ENCODE results near the gene CKS1B.
"Not testable (repeated sequence)": the region's sequence is repeated elsewhere in the genome, so short reads cannot be mapped to it uniquely, and the experiment has no call there.

The CKS1B gene

DNA sequence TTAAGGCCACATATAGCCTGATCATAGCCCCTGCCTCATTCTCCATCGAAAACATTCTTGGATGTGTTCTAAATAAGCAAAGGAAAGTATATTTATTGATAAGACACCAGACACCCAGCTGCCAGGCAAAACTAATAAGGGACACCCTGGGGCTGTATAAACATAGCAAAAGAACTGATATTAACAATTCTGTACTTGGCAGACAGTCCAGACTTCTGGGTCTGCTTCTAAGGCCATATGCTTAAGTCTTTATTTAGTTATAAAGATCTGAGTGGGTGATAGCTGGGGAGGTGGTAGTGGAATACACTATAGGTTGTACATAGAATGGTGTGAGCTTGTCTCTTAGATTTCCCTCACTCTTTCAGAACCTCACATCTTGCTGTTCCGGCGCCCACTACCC, 3.9 kb downstream of the CKS1B start:
- TF ChIP-seq, protein P1, sequence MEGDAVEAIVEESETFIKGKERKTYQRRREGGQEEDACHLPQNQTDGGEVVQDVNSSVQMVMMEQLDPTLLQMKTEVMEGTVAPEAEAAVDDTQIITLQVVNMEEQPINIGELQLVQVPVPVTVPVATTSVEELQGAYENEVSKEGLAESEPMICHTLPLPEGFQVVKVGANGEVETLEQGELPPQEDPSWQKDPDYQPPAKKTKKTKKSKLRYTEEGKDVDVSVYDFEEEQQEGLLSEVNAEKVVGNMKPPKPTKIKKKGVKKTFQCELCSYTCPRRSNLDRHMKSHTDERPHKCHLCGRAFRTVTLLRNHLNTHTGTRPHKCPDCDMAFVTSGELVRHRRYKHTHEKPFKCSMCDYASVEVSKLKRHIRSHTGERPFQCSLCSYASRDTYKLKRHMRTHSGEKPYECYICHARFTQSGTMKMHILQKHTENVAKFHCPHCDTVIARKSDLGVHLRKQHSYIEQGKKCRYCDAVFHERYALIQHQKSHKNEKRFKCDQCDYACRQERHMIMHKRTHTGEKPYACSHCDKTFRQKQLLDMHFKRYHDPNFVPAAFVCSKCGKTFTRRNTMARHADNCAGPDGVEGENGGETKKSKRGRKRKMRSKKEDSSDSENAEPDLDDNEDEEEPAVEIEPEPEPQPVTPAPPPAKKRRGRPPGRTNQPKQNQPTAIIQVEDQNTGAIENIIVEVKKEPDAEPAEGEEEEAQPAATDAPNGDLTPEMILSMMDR (IDR thresholded peaks at IDR 0.05; ENCODE audit: low read depth, low read length, missing control alignments): no peak
- no peak overlapping the region for H3K4me3 ChIP-seq (replicated peaks; ENCODE audit: low read depth, low read length)
- DNase-seq (ENCODE audit: extremely low read depth, low read depth): no peak

DNA sequence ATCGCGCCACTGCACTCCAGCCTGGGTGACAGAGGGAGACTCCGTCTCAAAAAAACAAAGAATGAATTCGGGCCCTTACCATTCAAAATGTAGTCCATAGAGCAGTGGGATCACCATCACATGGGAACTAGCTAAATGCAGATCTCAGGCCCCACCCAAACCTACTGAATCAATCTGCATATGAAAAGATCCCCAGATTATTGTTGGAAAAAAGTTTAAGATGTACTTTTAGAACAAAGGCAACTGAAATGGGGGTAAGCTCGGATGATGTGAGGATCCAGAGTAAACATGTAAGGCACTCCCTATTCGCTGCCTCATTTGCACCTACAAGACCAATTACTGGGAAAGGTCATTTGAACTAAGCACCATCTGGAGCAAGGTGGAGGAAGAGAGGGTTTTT, 7.9 kb downstream of the CKS1B start:
- no peak for DNase-seq (ENCODE audit: extremely low read depth, low read depth)
- H3K4me3 ChIP-seq (replicated peaks; ENCODE audit: low read depth, low read length): peak overlapping the region; percentile 94
- TF ChIP-seq, protein P1 (IDR thresholded peaks at IDR 0.05; ENCODE audit: low read depth, low read length, missing control alignments): no peak

DNA sequence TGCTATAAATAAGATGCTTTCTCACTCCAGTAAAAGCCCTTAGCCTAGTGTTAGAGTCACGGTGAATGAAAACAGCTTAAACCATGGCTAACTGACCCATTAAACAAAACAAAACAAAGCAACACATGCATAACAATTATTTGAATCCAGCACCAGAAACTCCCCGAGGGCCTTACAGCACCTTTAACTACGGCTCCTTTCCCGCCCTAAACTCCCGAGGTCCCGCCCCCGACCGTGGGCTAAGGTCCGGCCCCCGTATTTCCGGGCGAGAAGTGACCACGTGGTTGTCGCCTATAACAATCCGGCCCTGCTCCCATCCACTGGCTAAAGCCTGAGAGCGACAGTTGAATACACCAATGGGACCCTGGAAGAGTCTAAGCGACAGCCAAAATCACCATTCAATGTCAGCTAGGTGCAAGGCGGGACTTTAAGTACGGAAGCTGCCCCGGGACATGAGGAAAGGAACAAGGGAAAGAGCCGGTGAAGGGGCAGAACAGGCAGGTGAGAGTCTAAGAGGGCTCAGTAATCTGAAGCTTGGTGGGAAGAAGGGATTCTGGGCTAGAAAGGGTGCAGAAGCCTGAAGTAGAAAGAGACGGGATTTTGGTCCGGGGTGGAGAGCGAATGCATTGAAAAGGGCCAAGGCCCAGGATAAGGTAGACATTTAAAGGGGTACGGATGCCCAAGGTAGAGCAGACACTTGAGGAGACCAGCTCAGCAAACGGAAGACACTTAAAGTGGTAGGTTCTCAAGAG, 8.6 kb downstream of the CKS1B start, which contains the start of gene FLAD1:
Gene FLAD1, plus strand, starts transcription at position 448 of the 752 bp plus-strand sequence. CDS start 351 bp downstream, outside the sequence.
- peak; percentile 100 for DNase-seq (ENCODE audit: extremely low read depth, low read depth)
- TF ChIP-seq, protein P1 (IDR thresholded peaks at IDR 0.05; ENCODE audit: low read depth, low read length, missing control alignments): no peak

DNA sequence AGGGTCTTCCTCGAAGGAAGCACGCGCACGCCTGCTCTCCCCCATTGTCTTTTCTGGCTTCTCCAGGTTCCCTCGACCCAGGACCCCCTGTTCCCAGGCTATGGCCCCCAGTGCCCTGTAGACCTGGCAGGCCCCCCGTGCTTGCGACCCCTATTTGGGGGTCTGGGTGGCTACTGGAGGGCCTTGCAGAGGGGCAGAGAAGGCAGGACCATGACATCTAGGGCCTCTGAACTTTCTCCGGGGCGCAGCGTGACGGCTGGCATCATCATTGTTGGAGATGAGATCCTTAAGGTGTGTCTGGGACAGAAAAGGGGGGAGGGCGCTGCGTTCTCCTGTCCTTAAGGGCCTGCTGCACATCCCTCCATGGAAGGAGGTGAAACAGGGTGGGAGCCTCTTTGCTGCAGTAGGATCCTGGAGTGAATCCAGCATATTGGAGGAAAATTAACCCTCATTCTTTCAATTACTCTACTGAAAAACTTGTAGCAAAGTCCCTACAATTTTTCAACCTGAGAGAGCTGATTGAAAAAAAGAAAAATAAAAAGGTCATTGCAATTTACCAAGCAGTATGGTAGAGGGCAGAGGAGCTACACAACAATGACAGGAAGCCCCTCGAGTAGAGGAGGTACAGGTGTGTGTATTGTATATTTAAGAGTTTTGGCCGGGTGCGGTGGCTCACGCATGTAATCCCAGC, 9.4 kb downstream of the CKS1B start:
- DNase-seq (ENCODE audit: extremely low read depth, low read depth): no peak
- TF ChIP-seq, protein P1 (IDR thresholded peaks at IDR 0.05; ENCODE audit: low read depth, low read length, missing control alignments): no peak
- peak overlapping the region; percentile 94 for H3K4me3 ChIP-seq (replicated peaks; ENCODE audit: low read depth, low read length)

More for the DNA sequence above, 8.6 kb downstream of the CKS1B start, which contains the start of gene FLAD1:
- peak within 1 kb of the TSS; percentile 94 for H3K4me3 ChIP-seq (replicated peaks; ENCODE audit: low read depth, low read length)

DNA sequence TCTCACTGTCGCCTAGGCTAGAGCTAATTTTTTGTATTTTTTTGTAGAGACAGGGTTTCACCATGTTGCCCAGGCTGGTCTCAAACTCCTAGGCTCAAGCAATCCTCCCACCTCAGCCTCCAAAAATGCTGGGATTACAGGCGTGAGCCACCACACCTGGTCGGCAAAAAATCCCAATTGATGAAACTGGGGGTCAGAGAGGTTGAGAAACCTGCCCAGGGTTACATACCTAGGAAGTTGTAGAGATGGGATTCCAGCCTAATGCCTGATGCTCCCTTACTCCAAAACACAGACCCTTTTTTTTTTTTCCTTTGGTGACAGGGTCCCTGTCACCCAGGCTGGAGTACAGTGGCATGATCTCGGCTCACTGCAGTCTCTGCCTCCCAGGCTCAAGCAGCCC, 12.3 kb downstream of the CKS1B start:
- not testable (repeated sequence) for DNase-seq (ENCODE audit: extremely low read depth, low read depth); H3K4me3 ChIP-seq (replicated peaks; ENCODE audit: low read depth, low read length)

DNA sequence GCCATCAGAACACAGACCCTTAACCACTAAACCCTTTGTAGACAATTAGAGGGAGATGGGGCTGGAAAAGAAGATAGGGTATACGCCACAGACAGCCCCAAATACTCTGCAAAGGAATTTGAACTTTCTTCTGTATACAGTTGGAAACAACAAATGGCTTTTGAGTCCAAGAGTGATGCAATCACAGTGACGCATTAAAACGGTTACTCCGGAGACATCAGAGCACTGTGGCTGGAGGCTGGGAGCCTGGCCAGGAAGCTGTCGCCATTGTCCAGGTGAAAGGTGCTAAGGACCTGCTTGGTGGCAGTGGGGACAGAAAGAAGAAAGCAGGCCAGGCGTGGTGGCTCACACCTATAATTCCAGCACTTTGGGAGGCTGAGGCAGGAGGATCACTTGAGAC, 12.8 kb downstream of the CKS1B start:
- DNase-seq (ENCODE audit: extremely low read depth, low read depth): no peak
- no peak overlapping the region for H3K4me3 ChIP-seq (replicated peaks; ENCODE audit: low read depth, low read length)
- TF ChIP-seq, protein P1 (IDR thresholded peaks at IDR 0.05; ENCODE audit: low read depth, low read length, missing control alignments): no peak

All from HFF-Myc (cell line).